ENCODE results near the gene SREBF2. TPM values are rescaled to one million over a fixed set of nuclear protein-coding genes. Genes with fewer than 3 reads are reported as not detected.

Gene SREBF2
- total and polyA plus RNA-seq, 2 donors (not counting 3 experiments of a cell fraction or from before 2014, with no cell fraction given) = 101 to 136 TPM

GRCh38 chr22:41808400-41808799 is 24.5 kb upstream of the SREBF2 start:
- DNase-seq (ENCODE audit: low read depth, low spot score) = no peak
- no peak overlapping the region for H3K4me2 ChIP-seq (ENCODE audit: insufficient read depth, low read length)
- BruUV-seq (replicated peaks) = no TSS peak

More at GRCh38 chr22:41808400-41808799, 24.5 kb upstream of the SREBF2 start:
- no peaks in the 10 kb centered on the region for H3K9me1 ChIP-seq (replicated peaks; ENCODE audit: control insufficient read depth, extremely low read depth, insufficient read depth, low read length)
- CTCF ChIA-PET = interaction anchor here (1.0 kb wide), 1 partner anchor 111 kb away, joined by 3 read pairs; no protein-coding TSS in a partner anchor
- H4K20me1 ChIP-seq (replicated peaks; ENCODE audit: control insufficient read depth, extremely low read depth, insufficient read depth, low read length) = no peaks in the 10 kb centered on the region
- FAIRE-seq = no peak
- no peak overlapping the region for H3K4me3 ChIP-seq (replicated peaks in 1 of 3; ENCODE audit: insufficient read depth in 1 of 3, low read depth in 1 of 3, low read length in 3 of 3)
- POLR2A ChIA-PET = no interaction called here
- dilution Hi-C loops (cut with MboI; ENCODE audit: extremely low pct_ligation_motif_present, low sequenced_read_pairs) = no loop called here
- no peak overlapping the region for H2AFZ ChIP-seq (ENCODE audit: low read depth, low read length)
- no peaks in the 10 kb centered on the region for H3K36me3 ChIP-seq (ENCODE audit: control insufficient read depth in 2 of 2, extremely low read depth in 1 of 2, insufficient read depth in 2 of 2, low read length in 2 of 2)
- TF ChIP-seq POLR2A (IDR thresholded peaks at IDR 0.05; ENCODE audit: low read depth, low read length) (no peak), MYC (IDR thresholded peaks at IDR 0.05; ENCODE audit: low read depth, low read length) (no peak), CTCF (IDR thresholded peaks at IDR 0.05; ENCODE audit: extremely low read depth in 1 of 2, insufficient read depth in 1 of 2, low read depth in 1 of 2, low read length in 2 of 2) (no peak), EZH2 (IDR thresholded peaks at IDR 0.05; ENCODE audit: borderline replicate concordance, low read depth, low read length, severe bottlenecking) (no peak), JUN (IDR thresholded peaks at IDR 0.05; ENCODE audit: borderline replicate concordance, insufficient read depth, insufficient read length, low read depth) (no peak)
- no peaks in the 10 kb centered on the region for H3K27me3 ChIP-seq (ENCODE audit: control insufficient read depth in 2 of 2, insufficient read depth in 2 of 2, low read length in 2 of 2)
- no peaks in the 10 kb centered on the region for H3K79me2 ChIP-seq (ENCODE audit: control insufficient read depth, insufficient read depth, low read length)
- H3K27ac ChIP-seq (ENCODE audit: insufficient read depth, low read depth, low read length) = no peak overlapping the region
- no peaks in the 10 kb centered on the region for H3K9me3 ChIP-seq (replicated peaks; ENCODE audit: control insufficient read depth, insufficient read depth, low read length)
- H3K9ac ChIP-seq (replicated peaks; ENCODE audit: extremely low read depth, insufficient read depth, low read length) = no peak overlapping the region
- no peaks in the 10 kb centered on the region for H3K4me1 ChIP-seq (ENCODE audit: control insufficient read depth, extremely low read depth, insufficient read depth, low read length)
- intact Hi-C loops (cut with micrococcal nuclease) = no loop called here

Data from endothelial cell of umbilical vein (primary cell).